NCI-H128 (cell line): ENCODE results near the gene NELFB.

Experiments
- DNase-seq: peaks from one replicate; lab custom pipeline; 2025; ENCODE audit not compliant: unreplicated experiment; lab: John Stamatoyannopoulos, UW

The NELFB gene

GRCh38 chr9:137313326-137313936 lies 58.3 kb downstream of the NELFB start:
- no peak for DNase-seq

- no peak for DNase-seq
Measured at GRCh38 chr9:137313956-137314560, 58.9 kb downstream of the NELFB start.

GRCh38 chr9:137314561-137315560 lies 59.7 kb downstream of the NELFB start:
- DNase-seq = no peak

GRCh38 chr9:137315581-137316011 lies 60.5 kb downstream of the NELFB start:
- no peak for DNase-seq

GRCh38 chr9:137316012-137316981 lies 61.2 kb downstream of the NELFB start:
- no peak for DNase-seq

GRCh38 chr9:137317021-137317717 lies 62.0 kb downstream of the NELFB start:
- DNase-seq = no peak

- DNase-seq = no peak
Measured at GRCh38 chr9:137317718-137318511, 62.8 kb downstream of the NELFB start.

GRCh38 chr9:137318602-137319001 lies 63.5 kb downstream of the NELFB start:
- DNase-seq = no peak

- no peak for DNase-seq
Measured at GRCh38 chr9:137319011-137319738, 64.0 kb downstream of the NELFB start.

- DNase-seq = no peak
Measured at GRCh38 chr9:137319739-137320551, 64.8 kb downstream of the NELFB start.

- no peak for DNase-seq
Measured at GRCh38 chr9:137320555-137321384, 65.6 kb downstream of the NELFB start.

- DNase-seq = no peak
Measured at GRCh38 chr9:137321726-137322361, 66.7 kb downstream of the NELFB start.
